ENCODE measurements around the gene SRPRB. TPM values are rescaled to one million over a fixed set of nuclear protein-coding genes. Genes with fewer than 3 reads are reported as not detected.

SRPRB gene
- total RNA-seq, 1 experiment from 2014 or later = 43.4 TPM

DNA sequence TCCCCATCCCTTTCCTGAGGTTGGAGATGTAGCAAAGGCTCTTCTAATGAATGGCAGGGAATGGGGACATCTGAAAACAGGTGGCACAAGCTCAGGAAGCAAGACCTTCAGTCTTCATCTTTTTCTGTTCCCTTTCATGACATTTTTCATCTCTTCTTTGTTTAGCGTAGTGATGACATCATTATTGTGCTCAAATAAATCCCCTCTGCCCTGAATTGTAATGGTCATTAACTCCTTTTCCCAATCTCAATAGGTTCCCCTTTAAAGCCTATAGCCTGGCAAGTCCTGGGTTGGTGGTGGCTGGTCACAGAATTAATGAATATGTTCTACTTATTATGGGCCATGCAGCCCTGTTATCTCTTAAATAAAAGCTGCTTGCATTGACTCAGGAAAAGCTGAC lies 38.0 kb upstream of the SRPRB start:
- H3F3A ChIP-seq (ENCODE audit: low read length, unreplicated experiment) = no peaks in the 10 kb centered on the region
- no peaks in the 10 kb centered on the region for H3K4me1 ChIP-seq (ENCODE audit: insufficient read depth, low read length)
- H3K27ac ChIP-seq (ENCODE audit: low read length) = no peak overlapping the region
- ChIA-PET POLR2A (ENCODE audit: unreplicated experiment) (no interaction called here), CTCF (no interaction called here)
- H3K9ac ChIP-seq (ENCODE audit: low read length) = no peak overlapping the region
- H4K20me1 ChIP-seq (ENCODE audit: low read length) = no peaks in the 10 kb centered on the region
- no peak for TF ChIP-seq EZH2 (IDR thresholded peaks at IDR 0.05; ENCODE audit: low read length, unreplicated experiment)
- no peak for TF ChIP-seq EZH2phosphoT487 (IDR thresholded peaks at IDR 0.05; ENCODE audit: borderline replicate concordance, low read length)
- TF ChIP-seq, protein P1, sequence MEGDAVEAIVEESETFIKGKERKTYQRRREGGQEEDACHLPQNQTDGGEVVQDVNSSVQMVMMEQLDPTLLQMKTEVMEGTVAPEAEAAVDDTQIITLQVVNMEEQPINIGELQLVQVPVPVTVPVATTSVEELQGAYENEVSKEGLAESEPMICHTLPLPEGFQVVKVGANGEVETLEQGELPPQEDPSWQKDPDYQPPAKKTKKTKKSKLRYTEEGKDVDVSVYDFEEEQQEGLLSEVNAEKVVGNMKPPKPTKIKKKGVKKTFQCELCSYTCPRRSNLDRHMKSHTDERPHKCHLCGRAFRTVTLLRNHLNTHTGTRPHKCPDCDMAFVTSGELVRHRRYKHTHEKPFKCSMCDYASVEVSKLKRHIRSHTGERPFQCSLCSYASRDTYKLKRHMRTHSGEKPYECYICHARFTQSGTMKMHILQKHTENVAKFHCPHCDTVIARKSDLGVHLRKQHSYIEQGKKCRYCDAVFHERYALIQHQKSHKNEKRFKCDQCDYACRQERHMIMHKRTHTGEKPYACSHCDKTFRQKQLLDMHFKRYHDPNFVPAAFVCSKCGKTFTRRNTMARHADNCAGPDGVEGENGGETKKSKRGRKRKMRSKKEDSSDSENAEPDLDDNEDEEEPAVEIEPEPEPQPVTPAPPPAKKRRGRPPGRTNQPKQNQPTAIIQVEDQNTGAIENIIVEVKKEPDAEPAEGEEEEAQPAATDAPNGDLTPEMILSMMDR (conservative IDR thresholded peaks at IDR 0.05; ENCODE audit: low read depth, low read length) = no peak
- no peaks in the 10 kb centered on the region for H3K9me3 ChIP-seq (ENCODE audit: low read length)
- DNase-seq (no peak), ATAC-seq (no peak)
- H3K79me2 ChIP-seq (ENCODE audit: low read length) = no peaks in the 10 kb centered on the region
- H3K36me3 ChIP-seq (ENCODE audit: low read depth, low read length) = no peaks in the 10 kb centered on the region
- H3K4me3 ChIP-seq (ENCODE audit: low read length) = no peak overlapping the region
- H3K4me2 ChIP-seq (ENCODE audit: low read length) = no peak overlapping the region
- BruUV-seq (replicated peaks) = no TSS peak
- H2AFZ ChIP-seq (ENCODE audit: low read length) = no peak overlapping the region
- H3K27me3 ChIP-seq (ENCODE audit: low read length) = peaks cover 5% of the 10 kb centered on the region; the same call in 1 of the 2 replicates
- intact Hi-C loops (cut with micrococcal nuclease) = no loop called here
- no peaks in the 10 kb centered on the region for H3K9me2 ChIP-seq (replicated peaks; ENCODE audit: low read length)

DNA sequence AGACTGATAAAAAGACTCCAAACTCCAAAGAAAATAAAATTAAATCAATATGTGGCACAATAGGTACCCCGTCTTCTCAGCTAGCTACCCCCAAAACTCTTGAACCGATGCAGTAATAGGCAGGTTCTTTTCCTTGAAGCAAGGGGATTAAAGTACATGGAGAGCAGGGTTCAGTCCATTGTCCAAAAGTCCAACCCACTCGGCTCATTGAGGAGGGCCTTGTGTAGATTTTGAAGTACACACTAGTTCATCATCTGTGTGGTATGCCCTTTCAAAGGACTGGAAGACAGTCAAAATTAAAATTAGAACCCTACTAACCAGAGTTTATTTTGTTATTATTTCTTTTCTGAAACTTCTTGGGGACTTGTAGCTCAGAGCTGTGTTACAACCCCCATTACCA lies 36.1 kb upstream of the SRPRB start:
- no peak overlapping the region for H2AFZ ChIP-seq (ENCODE audit: low read length)
- H3K9ac ChIP-seq (ENCODE audit: low read length) = no peak overlapping the region
- intact Hi-C loops (cut with micrococcal nuclease) = no loop called here
- CTCF ChIA-PET = no interaction called here
- TF ChIP-seq, protein P1 (conservative IDR thresholded peaks at IDR 0.05; ENCODE audit: low read depth, low read length) = no peak
- TF ChIP-seq EZH2 (IDR thresholded peaks at IDR 0.05; ENCODE audit: low read length, unreplicated experiment) (no peak), EZH2phosphoT487 (IDR thresholded peaks at IDR 0.05; ENCODE audit: borderline replicate concordance, low read length) (no peak)
- POLR2A ChIA-PET (ENCODE audit: unreplicated experiment) = no interaction called here
- H3K4me3 ChIP-seq (ENCODE audit: low read length) = no peak overlapping the region
- no peak for DNase-seq
- no peaks in the 10 kb centered on the region for H3F3A ChIP-seq (ENCODE audit: low read length, unreplicated experiment)
- H3K79me2 ChIP-seq (ENCODE audit: low read length) = no peaks in the 10 kb centered on the region
- H4K20me1 ChIP-seq (ENCODE audit: low read length) = no peaks in the 10 kb centered on the region
- no peak overlapping the region for H3K4me2 ChIP-seq (ENCODE audit: low read length)
- H3K27me3 ChIP-seq (ENCODE audit: low read length) = peaks cover 5% of the 10 kb centered on the region; the same call in 1 of the 2 replicates
- no peaks in the 10 kb centered on the region for H3K36me3 ChIP-seq (ENCODE audit: low read depth, low read length)
- no peak for ATAC-seq
- H3K9me3 ChIP-seq (ENCODE audit: low read length) = no peaks in the 10 kb centered on the region
- H3K27ac ChIP-seq (ENCODE audit: low read length) = no peak overlapping the region
- H3K4me1 ChIP-seq (ENCODE audit: insufficient read depth, low read length) = no peaks in the 10 kb centered on the region
- H3K9me2 ChIP-seq (replicated peaks; ENCODE audit: low read length) = no peaks in the 10 kb centered on the region
- no TSS peak for BruUV-seq (replicated peaks)

DNA sequence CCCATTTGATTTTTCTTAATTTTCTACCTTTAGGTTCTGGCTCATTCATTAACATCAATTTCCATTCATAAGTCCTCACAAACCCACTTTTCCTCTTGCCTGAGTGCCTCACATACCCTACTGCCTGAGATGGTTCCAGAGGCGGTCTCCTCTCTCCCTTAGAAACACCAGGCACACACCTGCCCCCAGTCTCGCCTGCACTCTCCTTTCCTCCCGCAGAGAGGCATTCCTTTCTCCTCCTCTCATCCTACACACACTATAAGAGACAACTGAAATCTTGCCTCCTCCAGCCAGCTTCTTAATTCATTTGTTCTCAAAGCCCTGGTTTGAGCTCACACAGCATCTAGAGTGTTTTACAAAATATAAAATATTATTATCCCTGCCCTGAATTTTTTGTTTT lies 31.9 kb upstream of the SRPRB start:
- Histone ChIP-seq H3K79me2 (ENCODE audit: low read length) (no peaks in the 10 kb centered on the region), H3K4me1 (ENCODE audit: insufficient read depth, low read length) (no peaks in the 10 kb centered on the region), H3K9me2 (replicated peaks; ENCODE audit: low read length) (no peaks in the 10 kb centered on the region), H3F3A (ENCODE audit: low read length, unreplicated experiment) (no peaks in the 10 kb centered on the region), H3K27me3 (ENCODE audit: low read length) (0 out of 2 replicates have a peak, but pooled peaks cover 11% of the 10 kb centered on the region), H3K4me3 (ENCODE audit: low read length) (no peak overlapping the region), H2AFZ (ENCODE audit: low read length) (no peak overlapping the region), H3K9ac (ENCODE audit: low read length) (no peak overlapping the region), H3K9me3 (ENCODE audit: low read length) (no peaks in the 10 kb centered on the region), H4K20me1 (ENCODE audit: low read length) (no peaks in the 10 kb centered on the region), H3K27ac (ENCODE audit: low read length) (no peak overlapping the region), H3K36me3 (ENCODE audit: low read depth, low read length) (no peaks in the 10 kb centered on the region), H3K4me2 (ENCODE audit: low read length) (no peak overlapping the region)
- CTCF ChIA-PET = no interaction called here
- ATAC-seq = no peak
- no peak for DNase-seq
- intact Hi-C loops (cut with micrococcal nuclease) = no loop called here
- TF ChIP-seq, protein P1 (conservative IDR thresholded peaks at IDR 0.05; ENCODE audit: low read depth, low read length) = no peak
- no peak for TF ChIP-seq EZH2phosphoT487 (IDR thresholded peaks at IDR 0.05; ENCODE audit: borderline replicate concordance, low read length)
- TF ChIP-seq EZH2 (IDR thresholded peaks at IDR 0.05; ENCODE audit: low read length, unreplicated experiment) = no peak
- no TSS peak for BruUV-seq (replicated peaks)
- POLR2A ChIA-PET (ENCODE audit: unreplicated experiment) = no interaction called here

All from PC-3 (cell line).